SK-N-MC (cell line): ENCODE results near the gene SPART.

Experiments
- DNase-seq: peaks from one replicate; pipeline ENCODE4 v3.0.0-alpha.2; 2011; ENCODE audit warnings: low read depth, low spot score
- H3K27ac ChIP-seq: fragments of 200-600 bp; sonication (generic); 2 replicates; pipeline ENCODE4 v1.5.1; 2016; ENCODE audit warnings: mixed run types
- H3K36me3 ChIP-seq: fragments of 200-600 bp; sonication (generic); 2 replicates; pipeline ENCODE4 v1.6.1; 2017; ENCODE audit warnings: antibody characterized with exemption, low read length, mixed read lengths; ENCODE audit not compliant: insufficient read depth
- H3K4me3 ChIP-seq: fragments of 200-600 bp; sonication (generic); 2 replicates; pipeline ENCODE4 v1.5.1; 2016
- H3K9ac ChIP-seq: fragments of 200-600 bp; sonication (generic); 2 replicates; pipeline ENCODE4 v1.8.0; 2017; ENCODE audit warnings: mixed run types, mixed read lengths; ENCODE audit not compliant: insufficient read length
- H3K9me3 ChIP-seq: fragments of 200-600 bp; sonication (generic); 2 replicates; pipeline ENCODE4 v1.6.1; 2017; ENCODE audit warnings: low read depth, mild to moderate bottlenecking, antibody characterized with exemption, low read length, moderate library complexity, mixed read lengths
- EZH2 ChIP-seq: fragments of 200-600 bp; sonication (generic); IDR thresholded peaks from one replicate; pipeline ENCODE4 v1.6.1; 2017; ENCODE audit warnings: antibody characterized with exemption
- FOXP2 ChIP-seq: optimal IDR thresholded peaks from 2 replicates; pipeline ENCODE3; 2011; ENCODE audit warnings: mild to moderate bottlenecking, moderate library complexity; ENCODE audit not compliant: insufficient read depth; ENCODE audit errors: extremely low read length, control extremely low read depth
- POLR2AphosphoS5 ChIP-seq: IDR thresholded peaks from 2 replicates; pipeline ENCODE4 v1.6.1; 2012; ENCODE audit warnings: mild to moderate bottlenecking, low read depth, low read length, borderline replicate concordance

Gene SPART

DNA sequence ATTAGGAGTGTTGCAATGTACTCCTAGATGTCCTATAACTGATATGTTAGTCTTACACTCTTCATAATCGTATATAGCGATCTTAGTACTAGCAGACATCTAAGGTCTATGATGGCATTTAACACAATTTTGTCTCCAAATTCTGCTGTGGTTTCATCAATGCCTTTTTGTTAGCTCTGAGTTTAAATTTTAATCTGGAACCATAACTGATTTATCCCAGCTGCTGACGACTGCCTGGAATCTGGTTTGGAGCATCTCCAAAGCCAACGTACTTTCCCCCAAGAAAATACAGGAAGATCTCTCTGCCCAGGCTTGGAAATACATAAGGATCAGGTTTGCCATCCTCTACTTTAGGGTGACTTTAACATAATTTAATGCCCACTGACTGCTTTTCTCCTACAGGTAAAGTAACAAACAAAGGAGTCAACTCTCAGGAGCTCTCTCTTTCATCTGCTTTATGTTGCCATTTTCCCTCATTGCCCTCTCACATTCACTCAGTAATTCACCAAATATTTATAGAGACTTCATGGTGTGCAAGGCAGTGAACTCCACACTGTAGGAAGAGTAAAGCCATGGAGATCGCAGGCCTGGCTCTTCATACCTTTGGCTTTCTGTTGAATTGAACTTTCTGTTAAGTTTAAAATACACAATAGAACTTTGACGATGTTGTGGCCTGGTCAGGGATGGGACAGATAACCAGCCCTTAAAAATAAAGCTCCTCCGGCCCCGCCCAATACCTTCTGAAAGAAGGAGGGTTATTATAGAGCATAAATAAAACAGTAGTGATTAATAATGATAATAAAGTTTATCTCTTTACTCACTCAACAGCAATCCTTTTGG is 23.3 kb upstream of the SPART start:
- H3K27ac ChIP-seq, result peak overlapping the region; percentile 98
- DNase-seq, result peak; percentile 85
- peaks cover 7% of the 10 kb centered on the region; the same call in 1 of the 2 replicates for H3K36me3 ChIP-seq
- H3K4me3 ChIP-seq, result peak overlapping the region; percentile 68
- TF ChIP-seq POLR2AphosphoS5 (peak; percentile 32; the same call in 1 of the 2 replicates), EZH2 (no peak), FOXP2 (no peak)
- H3K9me3 ChIP-seq, result no peaks in the 10 kb centered on the region
- peak overlapping the region; percentile 57 for H3K9ac ChIP-seq

DNA sequence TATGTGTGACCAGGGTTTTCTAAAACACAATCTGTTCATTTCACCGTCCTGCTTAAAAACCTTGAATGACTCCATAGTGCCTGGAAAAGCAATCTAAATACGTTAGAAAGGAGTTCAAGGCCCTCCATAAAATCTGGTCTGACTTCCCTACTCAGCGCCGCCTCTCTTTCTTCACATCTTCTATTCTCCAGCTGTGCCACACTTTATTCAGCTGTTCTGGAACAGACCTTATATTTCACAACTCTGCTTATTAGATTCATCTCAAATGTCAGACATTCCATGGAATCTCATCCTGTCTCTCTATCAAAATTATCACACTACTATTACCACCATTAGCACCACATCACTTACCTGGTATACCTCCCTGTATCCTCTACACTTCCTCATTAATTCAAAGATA is 19.8 kb upstream of the SPART start:
- no peak for DNase-seq
- Histone ChIP-seq H3K9me3 (no peaks in the 10 kb centered on the region), H3K4me3 (no peak overlapping the region), H3K36me3 (peaks cover 7% of the 10 kb centered on the region; the same call in 1 of the 2 replicates), H3K9ac (no peak overlapping the region), H3K27ac (no peak overlapping the region)
- TF ChIP-seq POLR2AphosphoS5 (no peak), FOXP2 (no peak), EZH2 (no peak)

DNA sequence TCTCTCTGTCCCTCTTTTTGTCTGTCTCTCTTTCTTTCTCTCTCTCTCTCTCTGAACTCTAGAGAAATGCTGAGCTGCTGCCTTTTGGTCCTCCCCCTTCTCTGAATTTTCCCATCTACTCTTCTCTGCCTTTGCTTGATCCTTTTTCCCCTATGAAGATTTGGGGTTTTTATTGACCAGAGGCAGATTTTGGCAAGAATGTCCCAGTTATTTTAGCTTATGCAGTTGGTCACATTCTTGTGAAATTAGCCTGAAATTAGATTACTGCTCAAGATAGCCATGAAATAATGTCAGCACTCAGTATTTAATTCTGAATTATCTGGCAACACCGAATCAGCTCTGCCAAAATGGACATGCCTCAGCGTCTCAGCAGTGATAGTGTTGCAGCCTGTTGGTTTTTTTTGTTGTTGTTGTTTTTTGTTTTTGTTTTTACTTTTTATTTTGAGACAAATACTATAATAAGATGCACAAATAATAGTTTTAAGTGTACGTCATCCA is 17.2 kb upstream of the SPART start:
- Histone ChIP-seq H3K9ac (peak overlapping the region; percentile 29), H3K9me3 (no peaks in the 10 kb centered on the region), H3K4me3 (no peak overlapping the region), H3K27ac (no peak overlapping the region), H3K36me3 (peaks cover 7% of the 10 kb centered on the region; the same call in 1 of the 2 replicates)
- DNase-seq, result no peak
- TF ChIP-seq FOXP2 (no peak), EZH2 (no peak), POLR2AphosphoS5 (no peak)

DNA sequence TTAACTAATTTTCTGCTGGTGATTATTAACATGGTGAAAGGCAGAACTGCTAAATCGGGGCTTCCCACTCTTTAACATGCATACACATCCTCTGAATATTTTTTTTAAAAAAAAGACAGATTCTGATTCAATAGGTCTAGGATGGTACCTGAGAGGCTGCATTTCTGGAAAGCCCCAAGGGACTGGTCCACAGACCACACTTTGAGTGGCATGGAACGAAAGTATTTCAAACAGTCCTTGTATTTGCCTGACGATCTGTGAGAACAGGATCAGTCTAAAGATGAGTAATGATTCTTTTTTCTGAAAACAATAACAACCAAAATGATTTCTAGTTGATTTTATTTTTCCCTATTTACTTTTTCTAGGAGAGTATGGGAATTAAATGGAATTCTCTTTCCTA is 16.7 kb upstream of the SPART start:
- H3K9me3 ChIP-seq, result no peaks in the 10 kb centered on the region
- no peak overlapping the region for H3K27ac ChIP-seq
- H3K36me3 ChIP-seq, result peaks cover 7% of the 10 kb centered on the region; the same call in 1 of the 2 replicates
- DNase-seq, result no peak
- H3K9ac ChIP-seq, result peak overlapping the region; percentile 29
- TF ChIP-seq EZH2 (no peak), FOXP2 (no peak), POLR2AphosphoS5 (no peak)
- H3K4me3 ChIP-seq, result no peak overlapping the region

DNA sequence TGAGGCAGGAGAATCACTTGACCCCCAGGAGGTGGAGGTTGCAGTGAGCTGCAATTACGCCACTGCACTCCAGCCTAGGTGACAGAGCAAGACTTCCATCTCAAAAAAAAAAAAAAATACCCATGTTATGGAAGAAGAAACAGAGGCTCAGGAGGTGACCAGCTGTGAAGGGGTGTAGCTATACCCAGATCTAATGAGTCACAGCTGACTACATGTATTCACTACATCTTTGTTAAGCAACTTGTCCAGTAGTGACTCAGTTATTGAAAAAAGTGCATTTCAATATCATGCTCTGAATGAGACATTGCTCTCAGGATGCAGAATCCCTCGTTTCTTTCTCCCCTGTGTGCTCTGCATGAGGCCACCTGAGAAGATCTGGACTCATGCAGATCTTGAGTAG is 16.1 kb upstream of the SPART start:
- no peak for DNase-seq
- Histone ChIP-seq H3K9me3 (no peaks in the 10 kb centered on the region), H3K9ac (no peak overlapping the region), H3K27ac (peak overlapping the region; percentile 49; the same call in 1 of the 2 replicates), H3K36me3 (peaks cover 7% of the 10 kb centered on the region; the same call in 1 of the 2 replicates), H3K4me3 (no peak overlapping the region)
- TF ChIP-seq POLR2AphosphoS5 (no peak), FOXP2 (no peak), EZH2 (no peak)

DNA sequence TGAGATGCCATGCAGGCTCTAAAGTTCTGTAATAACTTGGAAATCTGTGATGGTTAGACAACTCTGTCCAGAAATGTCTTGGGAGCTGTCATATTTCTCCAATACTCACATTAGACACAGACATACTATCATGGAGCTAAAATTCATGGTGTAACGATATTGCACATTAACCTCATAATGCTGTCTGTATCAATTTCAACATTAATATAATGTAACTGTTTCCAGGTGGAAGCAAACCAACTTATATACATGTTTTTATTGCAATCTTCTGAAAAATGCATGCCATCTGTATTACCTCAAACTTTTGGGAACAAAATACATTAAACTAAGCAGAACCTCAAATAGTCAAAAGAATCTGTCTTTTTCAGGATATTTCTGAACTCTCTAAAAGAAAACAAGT is 14.7 kb upstream of the SPART start:
- no peak for TF ChIP-seq POLR2AphosphoS5
- no peak for TF ChIP-seq EZH2
- TF ChIP-seq FOXP2, result no peak

DNA sequence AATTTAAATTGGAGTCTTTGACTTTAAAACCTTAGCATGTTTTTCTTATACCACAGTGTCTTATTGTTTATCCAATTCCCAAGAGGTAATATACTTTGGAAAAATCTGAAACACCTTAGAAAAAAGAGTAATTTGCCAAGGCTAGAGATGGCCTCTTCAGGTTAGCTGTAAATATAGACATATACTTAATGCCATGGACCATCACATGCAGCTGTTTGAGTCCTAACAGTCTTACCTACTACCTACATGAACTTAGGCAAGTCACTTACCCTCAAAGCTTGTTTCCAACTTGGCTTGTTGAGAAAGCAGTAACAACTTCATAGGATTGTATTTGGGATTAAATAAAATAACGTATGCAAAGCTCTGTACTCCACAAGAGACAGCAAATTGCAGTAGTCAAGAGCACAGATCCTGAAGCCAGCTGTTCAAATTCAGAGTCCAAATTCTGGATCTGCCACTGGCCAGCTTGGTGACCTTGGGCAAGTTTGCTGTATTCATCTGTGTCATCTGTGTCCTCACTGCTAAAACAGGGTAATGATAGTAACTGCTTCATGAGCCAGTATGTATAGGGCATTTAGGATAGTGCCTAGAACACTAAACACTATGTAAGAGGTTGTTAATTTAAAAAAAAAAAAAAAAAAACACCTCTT is 13.2 kb upstream of the SPART start:
- Histone ChIP-seq H3K9me3 (no peaks in the 10 kb centered on the region), H3K27ac (peak overlapping the region; percentile 65; the same call in 1 of the 2 replicates), H3K9ac (no peak overlapping the region), H3K36me3 (no peaks in the 10 kb centered on the region), H3K4me3 (no peak overlapping the region)
- TF ChIP-seq POLR2AphosphoS5 (no peak), FOXP2 (no peak), EZH2 (no peak)
- no peak for DNase-seq

More for the DNA sequence above, 14.7 kb upstream of the SPART start:
- peak overlapping the region; percentile 55 for H3K27ac ChIP-seq
- H3K9me3 ChIP-seq, result no peaks in the 10 kb centered on the region
- H3K9ac ChIP-seq, result no peak overlapping the region
- no peak for DNase-seq
- H3K4me3 ChIP-seq, result no peak overlapping the region
- no peaks in the 10 kb centered on the region for H3K36me3 ChIP-seq

DNA sequence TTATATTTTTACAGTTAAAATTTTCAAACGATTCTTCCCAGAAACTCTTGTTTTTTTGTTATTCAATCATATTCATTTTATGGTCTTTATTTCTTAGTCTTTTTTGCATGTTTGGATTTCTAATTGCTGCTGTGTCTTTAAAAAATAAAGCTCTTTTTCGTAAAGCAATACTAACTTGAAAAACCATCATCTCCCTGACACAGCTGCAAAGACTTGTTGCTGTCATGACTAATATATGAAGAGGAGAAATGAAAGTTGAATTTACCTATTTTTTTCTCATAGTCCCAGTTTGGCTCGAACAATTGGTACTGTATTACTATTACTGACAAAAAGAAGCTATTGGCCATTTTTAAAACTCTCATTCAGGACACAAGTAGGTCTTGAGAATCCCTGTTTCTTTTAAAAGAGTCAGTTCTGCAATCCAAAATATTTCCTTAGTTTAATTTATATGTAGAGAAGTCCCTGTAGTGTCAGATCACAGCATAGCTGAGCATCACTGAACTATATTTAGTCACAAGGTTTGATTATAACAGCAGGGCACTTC is 12.1 kb upstream of the SPART start:
- Histone ChIP-seq H3K9ac (no peak overlapping the region), H3K4me3 (no peak overlapping the region), H3K36me3 (no peaks in the 10 kb centered on the region), H3K9me3 (no peaks in the 10 kb centered on the region), H3K27ac (peak overlapping the region; percentile 65)
- TF ChIP-seq POLR2AphosphoS5 (no peak), EZH2 (no peak), FOXP2 (no peak)
- no peak for DNase-seq
